CD4-positive, alpha-beta T cell treated with Interleukin-4 for 1 hour (primary cell): ENCODE data around the gene ABR.
"Not testable (repeated sequence)": the region's sequence is repeated elsewhere in the genome, so short reads cannot be mapped to it uniquely, and the experiment has no call there.

Experiments used
- DNase-seq, 2 donors: peaks; one replicate each; pipeline ENCODE4 v3.0.0-alpha.2; 2020 to 2022

The ABR gene

GRCh38 chr17:1067282-1067956, 112.4 kb downstream of the ABR start:
- DNase-seq, result no peak

DNA sequence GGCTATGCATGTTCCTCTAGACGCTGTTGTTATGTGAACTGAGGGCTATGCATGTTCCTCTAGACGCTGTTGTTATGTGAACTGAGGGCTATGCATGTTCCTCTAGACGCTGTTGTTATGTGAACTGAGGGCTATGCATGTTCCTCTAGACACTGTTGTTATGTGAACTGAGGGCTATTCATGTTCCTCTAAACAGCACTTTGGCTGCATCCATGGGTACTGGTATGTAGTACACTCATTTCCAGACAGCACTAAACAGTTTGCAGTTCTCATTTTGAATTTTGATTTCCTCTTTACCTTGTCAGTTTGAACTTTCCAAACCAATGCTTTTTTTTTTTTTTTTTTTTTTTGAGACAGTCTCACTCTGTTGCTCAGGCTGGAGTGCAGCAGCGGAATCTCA, 114.4 kb downstream of the ABR start:
- not testable (repeated sequence) for DNase-seq

DNA sequence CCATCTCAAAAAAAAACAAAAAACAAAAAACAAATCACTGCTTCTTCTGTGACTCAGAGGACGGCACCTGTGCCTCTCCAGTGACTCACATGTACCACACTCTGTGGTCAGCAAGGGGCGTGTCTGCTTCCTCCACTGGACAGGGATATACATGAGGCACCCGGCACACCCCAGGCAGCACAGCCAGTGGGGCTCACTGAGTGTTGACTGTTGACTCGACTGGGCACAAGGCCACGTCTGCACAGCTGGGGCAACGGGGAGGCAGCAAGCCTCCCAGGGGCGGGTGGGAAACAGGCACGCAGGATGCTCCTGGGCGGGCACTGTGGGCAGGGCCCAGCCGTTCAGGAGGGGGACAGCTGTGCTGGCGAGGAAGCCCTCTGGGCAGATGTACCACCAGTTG, 118.8 kb downstream of the ABR start:
- peak in 1 of 2 donors; percentile 36 for DNase-seq

- DNase-seq, result no peak
Measured at GRCh38 chr17:1059131-1059795, 120.5 kb downstream of the ABR start.

DNA sequence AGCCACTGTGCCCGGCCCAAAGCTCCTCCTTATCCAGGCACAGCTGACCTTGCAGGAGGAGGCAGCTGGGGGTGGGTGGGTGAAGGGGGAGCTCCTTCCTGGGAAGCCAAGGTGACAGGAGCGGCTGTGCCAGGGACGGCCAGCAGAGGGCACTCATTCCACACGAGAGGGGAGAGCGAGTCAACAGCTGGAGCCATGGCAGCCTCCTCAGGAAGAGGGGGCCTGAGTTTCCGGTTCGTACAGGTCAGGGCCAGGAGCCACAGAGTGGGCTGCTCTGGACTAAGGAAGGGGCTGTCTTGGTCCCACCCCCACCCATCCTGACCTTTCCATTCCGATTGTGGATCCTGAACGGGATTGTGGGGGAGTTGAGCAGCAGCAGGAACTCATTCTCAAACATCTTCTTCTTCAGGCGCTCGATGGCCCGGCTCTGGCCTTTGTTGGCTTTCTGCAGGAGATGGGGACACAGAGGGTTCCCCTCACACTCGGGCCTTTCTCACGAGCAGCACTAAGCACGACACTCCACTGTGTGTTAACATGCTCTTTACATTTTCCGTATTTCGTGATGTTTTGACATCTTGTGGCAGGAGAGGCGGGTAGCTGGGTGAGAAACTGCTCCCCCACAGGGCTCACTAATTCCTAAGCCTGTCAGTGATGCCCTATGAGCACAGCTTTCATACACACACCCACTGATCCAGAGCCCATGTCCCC, 121.2 kb downstream of the ABR start:
- DNase-seq, result peak; percentile 31 to 34

GRCh38 chr17:1056761-1057160, 123.0 kb downstream of the ABR start:
- no peak for DNase-seq

GRCh38 chr17:1055751-1056645, 123.8 kb downstream of the ABR start:
- peak; percentile 36 to 42 for DNase-seq

- DNase-seq, result no peak
Measured at GRCh38 chr17:1055231-1055630, 124.5 kb downstream of the ABR start.

DNA sequence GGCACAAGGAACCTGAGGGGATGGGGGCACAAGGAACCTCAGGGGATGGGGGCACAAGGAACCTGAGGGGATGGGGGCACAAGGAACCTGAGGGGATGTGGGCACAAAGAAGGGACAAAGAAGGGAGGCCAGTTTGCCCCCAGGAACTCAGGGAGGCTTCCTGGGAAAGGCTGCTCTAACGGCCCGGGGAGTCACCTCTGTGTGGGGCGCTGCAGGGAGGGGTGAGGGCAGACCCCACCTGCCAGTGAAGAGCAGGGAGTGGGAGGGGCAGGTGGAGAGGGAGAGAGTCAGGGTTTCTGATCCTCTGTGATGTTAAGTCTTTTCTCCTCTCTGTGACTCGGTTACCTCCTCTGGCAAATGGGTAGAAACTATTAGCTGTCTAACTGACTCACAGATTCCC, 125.1 kb downstream of the ABR start:
- DNase-seq, result no peak

DNA sequence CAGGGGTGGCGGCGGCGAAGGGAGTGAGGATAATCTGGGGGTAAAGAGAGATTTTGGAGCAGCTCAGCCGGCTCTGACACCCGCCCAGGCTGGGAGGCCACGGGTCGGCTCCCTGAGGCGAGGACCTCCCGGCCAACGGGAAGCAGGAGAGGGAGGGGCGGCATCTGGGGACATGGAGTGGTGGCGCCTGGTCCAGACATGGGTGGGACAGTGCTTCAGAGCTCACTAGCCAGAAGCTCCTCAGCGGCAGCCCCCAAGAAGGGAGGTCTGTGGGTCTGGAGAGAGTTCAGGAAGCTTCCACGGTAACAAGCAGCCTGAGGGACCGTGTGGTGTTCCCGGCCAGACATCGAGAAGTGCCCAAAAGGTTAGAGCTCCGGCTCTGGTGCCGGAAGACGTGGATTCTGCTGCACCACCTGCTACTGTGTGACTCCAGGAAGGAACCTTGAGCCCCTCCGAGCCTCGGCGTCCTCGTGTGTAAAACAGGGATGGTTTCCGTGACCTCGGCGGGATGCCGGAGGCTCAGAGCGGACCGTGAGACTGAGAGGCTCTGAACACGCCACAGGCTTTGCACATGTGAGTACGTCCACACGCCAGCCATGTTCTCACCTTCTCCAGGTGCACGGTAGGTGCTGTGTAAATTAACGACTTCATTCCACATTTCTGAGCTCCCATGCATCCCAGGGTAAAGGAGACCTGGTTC, 126.0 kb downstream of the ABR start:
- DNase-seq, result no peak

DNA sequence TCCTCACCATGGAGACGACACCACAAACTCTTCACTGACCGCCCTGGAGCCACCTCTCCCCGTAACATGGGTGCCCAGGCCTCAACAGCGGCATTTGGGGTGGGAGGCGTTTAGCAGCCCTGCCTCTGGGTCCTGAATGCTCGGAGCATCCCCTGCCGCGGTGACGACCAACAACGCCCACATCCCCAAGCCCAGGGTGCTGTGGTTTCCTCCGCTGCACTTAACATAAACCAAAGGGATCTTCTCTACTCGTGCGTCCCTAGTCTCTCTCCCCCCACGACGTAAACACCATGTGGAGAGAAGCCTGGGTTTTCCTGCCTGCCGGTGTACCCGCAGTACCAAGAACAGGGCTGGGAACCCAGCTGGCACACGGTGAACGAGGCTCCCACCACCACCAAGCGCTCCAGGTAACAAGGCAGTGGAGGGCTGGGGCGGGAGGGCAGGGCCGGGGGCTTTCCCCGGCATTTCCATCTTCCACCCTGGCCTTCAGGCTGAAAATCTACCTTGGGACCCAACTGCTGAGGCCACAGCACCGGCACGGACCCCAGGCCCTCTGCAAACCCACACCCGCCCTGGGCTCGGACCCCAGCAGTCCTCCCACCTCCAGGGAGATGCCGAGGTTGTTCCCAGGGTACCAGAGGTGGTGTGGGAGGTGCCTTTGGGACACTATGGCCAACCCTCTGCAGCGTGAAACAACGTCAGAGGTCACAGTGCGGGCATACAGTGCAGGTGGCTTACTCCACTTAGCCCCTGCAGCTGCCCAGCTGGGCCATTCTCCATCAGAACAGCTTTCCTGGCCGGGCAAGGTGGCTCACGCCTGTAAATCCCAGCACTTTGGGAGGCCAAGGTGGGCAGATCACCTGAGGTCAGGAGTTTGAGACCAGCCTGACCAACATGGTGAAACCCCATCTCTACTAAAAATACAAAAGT, 128.5 kb downstream of the ABR start:
- no peak for DNase-seq

- no peak for DNase-seq
Measured at GRCh38 chr17:1050246-1050995, 129.4 kb downstream of the ABR start.

- no peak for DNase-seq
Measured at GRCh38 chr17:1049446-1050225, 130.1 kb downstream of the ABR start.

DNA sequence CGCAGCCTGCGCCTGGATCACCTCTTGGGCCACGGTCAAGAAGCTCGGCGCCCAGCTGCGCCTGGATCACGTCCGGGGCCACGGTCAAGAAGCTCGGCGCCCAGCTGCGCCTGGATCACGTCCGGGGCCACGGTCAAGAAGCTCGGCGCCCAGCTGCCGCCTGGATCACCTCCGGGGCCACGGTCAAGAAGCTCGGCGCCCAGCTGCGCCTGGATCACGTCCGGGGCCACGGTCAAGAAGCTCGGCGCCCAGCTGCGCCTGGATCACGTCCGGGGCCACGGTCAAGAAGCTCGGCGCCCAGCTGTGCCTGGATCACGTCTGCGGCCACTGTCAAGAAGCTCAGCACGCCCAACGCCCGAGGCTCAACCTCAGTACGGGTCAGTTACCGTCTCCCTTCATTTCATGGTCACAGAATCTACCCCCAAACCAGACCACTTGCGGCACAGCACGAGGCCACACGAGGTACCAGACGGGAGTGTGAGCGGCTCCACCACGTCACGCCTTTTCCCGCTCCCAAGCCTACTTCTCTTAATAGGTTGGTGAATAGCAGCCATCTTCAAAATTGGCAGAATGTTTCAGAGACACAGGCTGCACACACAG, 131.2 kb downstream of the ABR start:
- not testable (repeated sequence) for DNase-seq

- no peak for DNase-seq
Measured at GRCh38 chr17:1047879-1048470, 131.8 kb downstream of the ABR start.

GRCh38 chr17:1047177-1047878, 132.5 kb downstream of the ABR start:
- DNase-seq, result no peak

GRCh38 chr17:1045456-1045855, 134.3 kb downstream of the ABR start:
- no peak for DNase-seq

DNA sequence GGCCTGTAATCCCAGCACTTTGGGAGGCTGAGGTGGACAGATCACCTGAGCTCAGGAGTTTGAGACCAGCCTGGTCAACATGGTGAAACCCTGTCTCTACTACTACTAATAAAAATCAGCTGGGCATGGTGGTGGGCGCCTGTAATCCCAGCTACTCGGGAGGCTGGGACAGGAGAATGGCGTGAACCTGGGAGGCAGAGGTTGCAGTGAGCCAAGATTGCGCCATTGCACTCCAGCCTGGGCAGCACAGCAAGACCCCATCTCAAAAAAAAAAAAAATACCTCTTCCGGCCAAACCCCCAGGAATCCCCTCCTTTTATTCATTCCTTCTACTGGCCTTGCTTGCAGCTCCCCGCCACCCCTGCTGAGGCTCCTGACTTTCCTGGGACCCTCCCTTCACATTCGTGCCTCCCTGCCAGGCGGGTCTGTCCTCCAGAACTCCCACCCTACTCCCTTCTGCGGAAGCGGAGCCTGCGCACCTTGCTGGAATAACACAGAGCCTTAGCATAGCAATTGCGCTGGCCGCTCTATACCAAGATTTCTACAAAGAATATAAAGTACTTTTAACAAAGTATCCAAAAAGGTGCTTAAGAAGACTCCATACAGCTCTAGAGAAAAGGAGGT, 135.3 kb downstream of the ABR start:
- not testable (repeated sequence) for DNase-seq
